Ishikawa (cell line): ENCODE results near the gene GRAMD1B.

Experiments used
- CEBPB ChIP-seq: IDR thresholded peaks from 2 replicates; pipeline ENCODE4 v1.6.1; 2012
- CREB1 ChIP-seq: IDR thresholded peaks from 2 replicates; pipeline ENCODE4 v1.6.1; 2012; ENCODE audit warnings: low read depth
- EGR1 ChIP-seq: IDR thresholded peaks from 2 replicates; pipeline ENCODE4 v1.6.1; 2012
- EP300 ChIP-seq: IDR thresholded peaks from 2 replicates; pipeline ENCODE4 v1.6.1; 2012; ENCODE audit warnings: borderline replicate concordance
- FOXM1 ChIP-seq: IDR thresholded peaks from 2 replicates; pipeline ENCODE4 v1.6.1; 2012; ENCODE audit warnings: low read depth, borderline replicate concordance
- NFIC ChIP-seq: IDR thresholded peaks from 2 replicates; pipeline ENCODE4 v1.6.1; 2012
- RAD21 ChIP-seq: IDR thresholded peaks from 2 replicates; pipeline ENCODE4 v1.6.1; 2012; ENCODE audit warnings: low read depth
- TAF1 ChIP-seq: IDR thresholded peaks from 2 replicates; pipeline ENCODE4 v1.6.1; 2012; ENCODE audit warnings: low read depth, mild to moderate bottlenecking
- TCF12 ChIP-seq: IDR thresholded peaks from 2 replicates; pipeline ENCODE4 v1.6.1; 2012; ENCODE audit warnings: low read depth
- TEAD4 ChIP-seq: IDR thresholded peaks from 2 replicates; pipeline ENCODE4 v1.6.1; 2012
- YY1 ChIP-seq: IDR thresholded peaks from 2 replicates; pipeline ENCODE4 v1.6.1; 2012; ENCODE audit warnings: low read depth
- ZBTB7A ChIP-seq: IDR thresholded peaks from 2 replicates; pipeline ENCODE4 v1.6.1; 2012; ENCODE audit warnings: low read depth
- TF ChIP-seq, protein P1 (sequence below): IDR thresholded peaks from 2 replicates; pipeline ENCODE4 v1.6.1; 2012
- TF ChIP-seq, protein P2 (sequence below): IDR thresholded peaks from 2 replicates; pipeline ENCODE4 v1.6.1; 2012; ENCODE audit warnings: low read depth, mild to moderate bottlenecking
- TF ChIP-seq, protein P3 (sequence below): IDR thresholded peaks from 2 replicates; pipeline ENCODE4 v1.6.1; 2012

Gene GRAMD1B

DNA sequence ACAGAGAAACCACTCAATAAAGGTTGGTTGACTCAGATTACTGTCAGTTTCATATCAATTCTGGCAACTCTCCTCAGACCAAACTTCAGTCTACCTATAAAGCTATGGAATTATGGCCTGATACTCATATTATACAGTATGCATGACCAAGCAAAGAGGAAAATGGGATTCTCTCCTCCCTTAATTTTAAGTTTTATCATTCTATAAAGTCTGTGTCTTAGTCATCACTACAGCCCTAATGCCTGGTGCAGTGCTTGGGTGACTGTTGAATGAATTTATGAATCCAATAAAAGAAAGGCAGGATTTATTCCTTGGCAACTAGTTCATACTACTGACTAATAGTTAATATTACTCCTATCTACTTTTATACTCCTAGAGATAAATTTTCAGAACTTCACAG lies 37.6 kb upstream of the GRAMD1B start:
- TF ChIP-seq, protein P1, sequence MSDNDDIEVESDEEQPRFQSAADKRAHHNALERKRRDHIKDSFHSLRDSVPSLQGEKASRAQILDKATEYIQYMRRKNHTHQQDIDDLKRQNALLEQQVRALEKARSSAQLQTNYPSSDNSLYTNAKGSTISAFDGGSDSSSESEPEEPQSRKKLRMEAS: no peak
- TF ChIP-seq CEBPB (no peak), EGR1 (no peak), FOXM1 (no peak), TAF1 (no peak), RAD21 (no peak), TCF12 (no peak), ZBTB7A (no peak)
- TF ChIP-seq, protein P2, sequence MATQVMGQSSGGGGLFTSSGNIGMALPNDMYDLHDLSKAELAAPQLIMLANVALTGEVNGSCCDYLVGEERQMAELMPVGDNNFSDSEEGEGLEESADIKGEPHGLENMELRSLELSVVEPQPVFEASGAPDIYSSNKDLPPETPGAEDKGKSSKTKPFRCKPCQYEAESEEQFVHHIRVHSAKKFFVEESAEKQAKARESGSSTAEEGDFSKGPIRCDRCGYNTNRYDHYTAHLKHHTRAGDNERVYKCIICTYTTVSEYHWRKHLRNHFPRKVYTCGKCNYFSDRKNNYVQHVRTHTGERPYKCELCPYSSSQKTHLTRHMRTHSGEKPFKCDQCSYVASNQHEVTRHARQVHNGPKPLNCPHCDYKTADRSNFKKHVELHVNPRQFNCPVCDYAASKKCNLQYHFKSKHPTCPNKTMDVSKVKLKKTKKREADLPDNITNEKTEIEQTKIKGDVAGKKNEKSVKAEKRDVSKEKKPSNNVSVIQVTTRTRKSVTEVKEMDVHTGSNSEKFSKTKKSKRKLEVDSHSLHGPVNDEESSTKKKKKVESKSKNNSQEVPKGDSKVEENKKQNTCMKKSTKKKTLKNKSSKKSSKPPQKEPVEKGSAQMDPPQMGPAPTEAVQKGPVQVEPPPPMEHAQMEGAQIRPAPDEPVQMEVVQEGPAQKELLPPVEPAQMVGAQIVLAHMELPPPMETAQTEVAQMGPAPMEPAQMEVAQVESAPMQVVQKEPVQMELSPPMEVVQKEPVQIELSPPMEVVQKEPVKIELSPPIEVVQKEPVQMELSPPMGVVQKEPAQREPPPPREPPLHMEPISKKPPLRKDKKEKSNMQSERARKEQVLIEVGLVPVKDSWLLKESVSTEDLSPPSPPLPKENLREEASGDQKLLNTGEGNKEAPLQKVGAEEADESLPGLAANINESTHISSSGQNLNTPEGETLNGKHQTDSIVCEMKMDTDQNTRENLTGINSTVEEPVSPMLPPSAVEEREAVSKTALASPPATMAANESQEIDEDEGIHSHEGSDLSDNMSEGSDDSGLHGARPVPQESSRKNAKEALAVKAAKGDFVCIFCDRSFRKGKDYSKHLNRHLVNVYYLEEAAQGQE: no peak

DNA sequence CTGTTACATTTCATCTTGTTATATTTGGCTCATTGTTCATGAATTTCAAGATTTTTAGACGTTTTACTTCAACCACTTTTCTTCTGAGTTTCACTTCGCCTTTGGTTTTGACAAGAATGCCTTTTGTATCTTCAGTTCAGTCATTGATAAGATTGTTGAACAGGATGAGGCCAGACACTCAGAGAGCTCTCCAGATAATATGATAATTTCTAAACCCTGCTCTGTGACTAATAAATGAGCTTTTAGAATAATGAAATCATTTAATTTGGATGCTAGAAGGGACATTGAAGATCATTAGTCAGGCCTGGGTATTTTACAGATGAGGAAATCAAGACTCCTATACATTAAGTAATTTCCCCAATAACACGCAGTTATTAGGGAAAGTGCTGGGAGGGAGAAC lies 37.2 kb upstream of the GRAMD1B start:
- TF ChIP-seq EP300 (no peak), FOXM1 (no peak)

DNA sequence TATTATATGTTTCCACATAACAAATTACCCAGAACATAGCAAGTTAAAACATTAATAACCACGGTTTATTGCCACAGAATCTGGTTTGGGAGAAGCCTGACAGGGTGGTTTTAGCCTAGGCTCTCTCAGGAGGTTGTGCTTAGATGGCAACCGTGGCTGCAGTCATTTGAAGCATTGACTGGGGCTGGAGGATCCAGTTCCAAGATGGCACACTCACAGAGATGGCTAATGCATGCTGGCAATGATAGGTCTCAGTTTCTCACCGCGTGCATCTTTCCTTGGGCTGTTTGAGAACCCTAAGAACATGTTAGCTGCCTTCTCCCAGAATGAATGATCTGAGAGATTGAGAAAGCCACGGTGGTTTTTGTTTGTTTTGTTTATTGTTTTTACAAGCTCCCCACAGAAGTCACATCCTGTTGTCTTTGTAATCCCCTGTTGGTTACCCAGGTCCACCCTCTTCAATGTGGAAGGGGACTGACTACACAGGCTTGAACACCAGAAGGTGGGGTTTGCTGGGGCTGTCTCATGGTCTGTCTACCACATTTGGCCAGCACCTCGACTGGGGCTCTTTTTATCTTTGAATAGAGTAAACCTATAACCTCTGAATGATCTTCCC lies 36.6 kb upstream of the GRAMD1B start:
- no peak for TF ChIP-seq NFIC
- TF ChIP-seq, protein P2: no peak

DNA sequence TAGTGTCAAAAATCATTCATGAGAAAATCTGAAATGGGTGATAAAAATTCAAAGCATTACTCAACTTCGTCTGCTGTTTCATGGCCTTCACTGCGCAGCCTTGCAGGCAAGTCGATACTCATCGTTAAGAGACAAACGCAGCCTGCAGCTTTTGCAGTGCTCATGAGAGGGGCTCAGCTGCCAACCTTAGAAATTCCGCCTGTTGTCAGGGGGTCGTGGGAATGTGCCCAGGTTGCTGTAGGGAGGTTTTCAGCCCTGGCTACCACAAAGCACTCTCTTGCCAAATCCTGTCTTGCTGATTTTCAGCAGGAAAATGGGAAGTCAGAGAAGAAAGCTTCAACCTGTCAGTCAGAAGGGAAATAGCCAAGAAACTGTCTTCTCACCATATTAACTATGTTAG lies 25.4 kb upstream of the GRAMD1B start:
- TF ChIP-seq RAD21 (no peak), ZBTB7A (no peak), TCF12 (no peak), YY1 (no peak), FOXM1 (no peak), CREB1 (no peak), TAF1 (no peak), CEBPB (no peak), TEAD4 (no peak), EGR1 (no peak), EP300 (no peak), NFIC (no peak)
- TF ChIP-seq, protein P1: no peak
- TF ChIP-seq, protein P3, sequence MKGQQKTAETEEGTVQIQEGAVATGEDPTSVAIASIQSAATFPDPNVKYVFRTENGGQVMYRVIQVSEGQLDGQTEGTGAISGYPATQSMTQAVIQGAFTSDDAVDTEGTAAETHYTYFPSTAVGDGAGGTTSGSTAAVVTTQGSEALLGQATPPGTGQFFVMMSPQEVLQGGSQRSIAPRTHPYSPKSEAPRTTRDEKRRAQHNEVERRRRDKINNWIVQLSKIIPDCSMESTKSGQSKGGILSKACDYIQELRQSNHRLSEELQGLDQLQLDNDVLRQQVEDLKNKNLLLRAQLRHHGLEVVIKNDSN: no peak
- TF ChIP-seq, protein P2: no peak

DNA sequence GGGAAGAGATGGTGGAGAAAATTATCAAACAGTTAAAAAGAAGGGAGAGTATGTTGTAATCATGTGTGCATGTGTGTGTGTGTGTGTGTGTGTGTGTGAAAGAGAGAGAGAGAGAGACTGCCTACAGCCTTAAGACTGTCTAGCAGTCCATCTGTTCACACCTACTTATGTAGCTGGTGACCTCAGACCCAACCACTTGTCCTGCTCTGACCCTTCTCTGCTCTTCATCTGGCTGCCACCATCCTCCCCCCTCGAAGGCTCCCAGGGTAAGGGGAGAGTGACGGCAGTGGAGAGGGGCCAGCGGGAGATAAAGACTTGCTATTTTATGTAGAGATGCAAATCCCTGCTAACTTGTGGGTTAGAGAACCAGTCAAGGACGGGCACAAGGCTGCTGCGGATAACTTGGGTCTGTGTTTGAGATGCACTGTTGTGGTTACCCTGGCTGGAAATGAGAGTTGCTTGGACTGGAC lies 24.9 kb upstream of the GRAMD1B start:
- TF ChIP-seq, protein P2: no peak
- no peak for TF ChIP-seq ZBTB7A
- TF ChIP-seq, protein P3: no peak
- TF ChIP-seq NFIC: no peak
- TF ChIP-seq YY1: no peak
- TF ChIP-seq TAF1: no peak
- no peak for TF ChIP-seq TCF12
- no peak for TF ChIP-seq EGR1
- TF ChIP-seq RAD21: no peak
- TF ChIP-seq CREB1: no peak
- no peak for TF ChIP-seq FOXM1
- TF ChIP-seq EP300: no peak
- TF ChIP-seq, protein P1: no peak
